GM10248 (cell line): ENCODE results near the gene OR52H1.

Experiments
- CTCF ChIA-PET: fragments of 300-600 bp; sonication (Branson Sonifier 250); formaldehyde crosslinking; extraction: SDS; loops from one replicate; lab custom pipeline; 2021; ENCODE audit warnings: antibody characterized with exemption; lab: Yijun Ruan, JAX
- POLR2A ChIA-PET: fragments of 350-650 bp; sonication (Branson Sonifier 250); formaldehyde crosslinking; extraction: SDS; loops from one replicate; lab custom pipeline; 2020; ENCODE audit warnings: antibody characterized with exemption; lab: Yijun Ruan, JAX
- DNase-seq: peaks from one replicate; pipeline ENCODE4 v3.0.0; 2012; ENCODE audit errors: extremely low spot score
- TF ChIP-seq, protein P1 (sequence below): IDR thresholded peaks from 2 replicates; pipeline ENCODE4 v1.5.1; 2012; ENCODE audit warnings: mild to moderate bottlenecking, low read depth; ENCODE audit errors: extremely low read depth, missing control alignments, control extremely low read depth

The OR52H1 gene

GRCh38 chr11:5557751-5558150, 9.4 kb upstream of the OR52H1 start:
- CTCF ChIA-PET = interaction anchor here (1.8 kb wide), 1 partner anchor 22 kb away, joined by 4 read pairs; no protein-coding TSS in a partner anchor
- TF ChIP-seq, protein P1, sequence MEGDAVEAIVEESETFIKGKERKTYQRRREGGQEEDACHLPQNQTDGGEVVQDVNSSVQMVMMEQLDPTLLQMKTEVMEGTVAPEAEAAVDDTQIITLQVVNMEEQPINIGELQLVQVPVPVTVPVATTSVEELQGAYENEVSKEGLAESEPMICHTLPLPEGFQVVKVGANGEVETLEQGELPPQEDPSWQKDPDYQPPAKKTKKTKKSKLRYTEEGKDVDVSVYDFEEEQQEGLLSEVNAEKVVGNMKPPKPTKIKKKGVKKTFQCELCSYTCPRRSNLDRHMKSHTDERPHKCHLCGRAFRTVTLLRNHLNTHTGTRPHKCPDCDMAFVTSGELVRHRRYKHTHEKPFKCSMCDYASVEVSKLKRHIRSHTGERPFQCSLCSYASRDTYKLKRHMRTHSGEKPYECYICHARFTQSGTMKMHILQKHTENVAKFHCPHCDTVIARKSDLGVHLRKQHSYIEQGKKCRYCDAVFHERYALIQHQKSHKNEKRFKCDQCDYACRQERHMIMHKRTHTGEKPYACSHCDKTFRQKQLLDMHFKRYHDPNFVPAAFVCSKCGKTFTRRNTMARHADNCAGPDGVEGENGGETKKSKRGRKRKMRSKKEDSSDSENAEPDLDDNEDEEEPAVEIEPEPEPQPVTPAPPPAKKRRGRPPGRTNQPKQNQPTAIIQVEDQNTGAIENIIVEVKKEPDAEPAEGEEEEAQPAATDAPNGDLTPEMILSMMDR = no peak
- DNase-seq = no peak
- POLR2A ChIA-PET = no interaction called here

DNA sequence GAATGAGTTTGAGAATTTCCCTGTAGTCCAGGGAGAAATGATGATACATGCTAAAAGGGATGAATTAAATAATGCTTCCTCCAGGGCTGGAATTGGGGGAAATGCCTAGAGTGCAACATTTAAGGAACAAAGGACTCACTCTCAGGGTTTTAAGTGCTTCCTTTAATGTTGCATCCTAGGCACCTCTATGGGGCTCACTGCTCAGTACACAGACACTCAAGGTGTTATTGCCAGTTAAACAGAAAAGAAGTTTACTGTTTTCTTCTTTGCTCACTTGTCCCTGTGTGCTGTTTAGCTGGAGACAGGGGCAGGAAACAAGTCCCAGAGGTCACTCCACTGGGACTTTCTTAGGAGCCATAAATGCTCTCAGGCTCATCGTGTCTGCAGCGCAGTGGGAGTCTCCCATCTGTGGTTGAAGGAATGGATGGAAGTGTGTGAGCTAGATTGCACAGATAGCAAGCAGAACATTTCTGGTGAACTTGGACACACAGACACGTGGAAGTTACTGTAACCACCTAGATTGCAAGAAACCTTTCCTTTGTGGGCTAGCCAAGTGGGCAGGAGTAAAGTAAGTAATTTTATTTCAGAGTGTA, 8.4 kb upstream of the OR52H1 start:
- no peak for DNase-seq
- TF ChIP-seq, protein P1 = no peak
- POLR2A ChIA-PET = no interaction called here
- CTCF ChIA-PET = interaction anchor here (1.8 kb wide), 1 partner anchor 21 kb away, joined by 4 read pairs; no protein-coding TSS in a partner anchor

GRCh38 chr11:5553343-5553742, 5.0 kb upstream of the OR52H1 start:
- TF ChIP-seq, protein P1 = no peak
- POLR2A ChIA-PET = no interaction called here
- DNase-seq = no peak
- CTCF ChIA-PET = no interaction called here

DNA sequence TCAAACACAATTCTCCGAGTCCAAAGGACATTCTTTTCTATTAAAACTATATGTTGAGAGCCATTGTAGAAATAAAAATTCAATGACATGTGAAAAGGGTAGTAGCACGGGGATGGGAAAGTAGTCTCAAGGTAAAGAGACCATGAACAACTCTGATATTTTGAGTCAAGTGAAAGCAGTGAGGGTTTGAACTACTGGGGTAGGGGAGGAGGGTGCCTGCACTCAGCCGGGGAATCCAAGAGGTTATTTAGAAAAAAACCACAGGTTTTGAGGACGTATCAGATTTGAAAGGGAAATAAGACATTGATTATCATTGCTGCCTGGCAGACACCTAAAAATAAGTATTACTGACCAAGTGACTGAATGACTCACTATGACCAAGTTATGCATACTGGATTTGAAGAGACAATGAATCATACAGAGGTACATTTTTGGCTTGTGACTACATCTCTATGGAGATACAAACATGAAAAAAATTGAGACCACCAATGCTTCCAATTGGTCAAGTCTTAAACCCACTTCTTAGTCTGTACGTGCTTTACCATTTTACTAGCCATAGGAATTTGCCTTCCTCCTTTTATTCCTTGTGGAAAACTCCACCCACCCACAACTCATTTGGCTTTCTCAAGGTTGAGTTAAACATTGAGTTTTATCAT, 2.2 kb upstream of the OR52H1 start:
- POLR2A ChIA-PET = no interaction called here

DNA sequence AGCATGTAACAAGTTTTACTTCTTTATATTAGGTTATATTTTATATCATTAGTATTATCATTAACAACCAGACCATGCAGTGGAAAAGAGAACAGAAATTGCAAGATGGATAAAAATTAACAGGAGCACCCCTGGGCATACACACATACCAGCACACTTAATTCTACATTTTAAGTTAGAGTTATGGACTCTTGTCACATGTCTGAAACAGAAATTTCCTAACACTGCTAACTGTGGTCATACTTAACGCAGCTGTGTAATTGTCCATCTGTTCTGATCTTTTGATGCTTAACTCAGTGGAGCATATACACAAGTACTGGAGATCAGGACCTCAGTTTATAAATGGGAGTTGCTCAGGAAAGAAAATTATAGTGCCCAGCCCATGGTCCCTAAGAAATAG, 358 bp downstream of the OR52H1 start:
- TF ChIP-seq, protein P1 = no peak
- ChIA-PET POLR2A (no interaction called here), CTCF (no interaction called here)
- DNase-seq = no peak

More for the DNA sequence above, 2.2 kb upstream of the OR52H1 start:
- TF ChIP-seq, protein P1 = no peak
- CTCF ChIA-PET = interaction anchor here (1.7 kb wide), 1 partner anchor 14 kb away, joined by 3 read pairs; no protein-coding TSS in a partner anchor
- no peak for DNase-seq

- DNase-seq = no peak
- ChIA-PET POLR2A (no interaction called here), CTCF (interaction anchor here (1.2 kb wide), 1 partner anchor 71 kb away, joined by 3 read pairs; no protein-coding TSS in a partner anchor)
- TF ChIP-seq, protein P1 = no peak
Observed at GRCh38 chr11:5546457-5546856, 1.9 kb downstream of the OR52H1 start.
